Activated naive CD8-positive, alpha-beta T cell (primary cell): ENCODE data around the gene ACACA.

Experiments used
- H3K27ac Mint-ChIP-seq: one replicate; pipeline ENCODE4 v1.8.0; 2021; ENCODE audit warnings: mixed read lengths
- H3K27me3 Mint-ChIP-seq: one replicate; pipeline ENCODE4 v1.8.0; 2021; ENCODE audit warnings: mixed read lengths
- H3K36me3 Mint-ChIP-seq: one replicate; pipeline ENCODE4 v1.8.0; 2021; ENCODE audit warnings: mixed read lengths
- H3K4me1 Mint-ChIP-seq: one replicate; pipeline ENCODE4 v1.8.0; 2021; ENCODE audit warnings: low read depth, mixed read lengths
- H3K4me3 Mint-ChIP-seq: one replicate; pipeline ENCODE4 v1.8.0; 2021; ENCODE audit warnings: mild to moderate bottlenecking, mixed read lengths
- H3K9me3 Mint-ChIP-seq: one replicate; pipeline ENCODE4 v1.8.0; 2021; ENCODE audit warnings: low read depth, mixed read lengths

The ACACA gene

GRCh38 chr17:37039269-37039668 is 367.4 kb downstream of the ACACA start:
- Mint-ChIP-seq H3K27me3 (no peaks in the 10 kb centered on the region), H3K36me3 (peaks cover 16% of the 10 kb centered on the region), H3K4me1 (peaks cover 8% of the 10 kb centered on the region), H3K27ac (no peak overlapping the region), H3K4me3 (no peak overlapping the region), H3K9me3 (no peaks in the 10 kb centered on the region)

- Mint-ChIP-seq H3K4me1 (peaks cover 1% of the 10 kb centered on the region), H3K27me3 (no peaks in the 10 kb centered on the region), H3K4me3 (no peak overlapping the region), H3K9me3 (no peaks in the 10 kb centered on the region), H3K27ac (no peak overlapping the region), H3K36me3 (peaks cover 13% of the 10 kb centered on the region)
These were observed 369.0 kb downstream of the ACACA start for GRCh38 chr17:37037590-37038155.
